ENCODE results near the gene OR6C76. TPM values are rescaled to one million over a fixed set of nuclear protein-coding genes. Genes with fewer than 3 reads are reported as not detected.
"Not testable (repeated sequence)": the region's sequence is repeated elsewhere in the genome, so short reads cannot be mapped to it uniquely, and the experiment has no call there.

Gene OR6C76
- total and polyA plus RNA-seq, 2 experiments from 2014 or later = not detected

DNA sequence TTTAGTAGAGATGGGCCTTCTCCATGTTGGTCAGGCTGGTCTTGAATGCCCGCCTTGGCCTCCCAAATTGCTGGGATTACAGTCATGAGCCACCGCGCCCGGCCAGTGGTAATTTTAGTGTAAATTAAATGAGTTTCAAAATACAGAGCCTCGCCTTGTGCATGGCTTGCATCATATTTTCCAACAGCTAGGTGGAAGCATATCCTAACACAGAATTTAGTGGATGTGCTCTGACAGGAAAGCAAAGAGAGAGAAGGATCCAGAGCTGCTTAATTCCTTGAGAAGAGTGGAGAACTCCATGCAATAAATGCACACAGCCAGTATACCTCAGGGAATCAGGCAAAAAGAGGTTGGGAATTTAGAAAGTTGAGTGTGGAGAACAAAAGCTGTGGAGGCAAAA is 20.3 kb downstream of the OR6C76 start:
- Histone ChIP-seq H3K4me1 (ENCODE audit: insufficient read depth) (no peaks in the 10 kb centered on the region), H3K9me3 (ENCODE audit: low read depth) (no peaks in the 10 kb centered on the region), H2AFZ (no peak overlapping the region), H3K4me3 (no peak overlapping the region), H4K20me1 (ENCODE audit: insufficient read depth, poor library complexity, severe bottlenecking) (no peaks in the 10 kb centered on the region), H3K27me3 (no peaks in the 10 kb centered on the region), H3K4me2 (no peak overlapping the region), H3K9me2 (replicated peaks; ENCODE audit: insufficient read depth) (no peaks in the 10 kb centered on the region), H3K36me3 (replicated peaks; ENCODE audit: insufficient read depth, low read depth) (no peaks in the 10 kb centered on the region), H3K27ac (no peak overlapping the region), H3K79me2 (no peaks in the 10 kb centered on the region)
- 86% methylated on average over 5 of the region's 5 CpGs for WGBS (ENCODE audit: low lambda C conversion rate, missing lambda C conversion rate)
- TF ChIP-seq EZH2phosphoT487 (IDR thresholded peaks at IDR 0.05; ENCODE audit: low read depth, severe bottlenecking, unreplicated experiment) = no peak
- TF ChIP-seq, protein P1, sequence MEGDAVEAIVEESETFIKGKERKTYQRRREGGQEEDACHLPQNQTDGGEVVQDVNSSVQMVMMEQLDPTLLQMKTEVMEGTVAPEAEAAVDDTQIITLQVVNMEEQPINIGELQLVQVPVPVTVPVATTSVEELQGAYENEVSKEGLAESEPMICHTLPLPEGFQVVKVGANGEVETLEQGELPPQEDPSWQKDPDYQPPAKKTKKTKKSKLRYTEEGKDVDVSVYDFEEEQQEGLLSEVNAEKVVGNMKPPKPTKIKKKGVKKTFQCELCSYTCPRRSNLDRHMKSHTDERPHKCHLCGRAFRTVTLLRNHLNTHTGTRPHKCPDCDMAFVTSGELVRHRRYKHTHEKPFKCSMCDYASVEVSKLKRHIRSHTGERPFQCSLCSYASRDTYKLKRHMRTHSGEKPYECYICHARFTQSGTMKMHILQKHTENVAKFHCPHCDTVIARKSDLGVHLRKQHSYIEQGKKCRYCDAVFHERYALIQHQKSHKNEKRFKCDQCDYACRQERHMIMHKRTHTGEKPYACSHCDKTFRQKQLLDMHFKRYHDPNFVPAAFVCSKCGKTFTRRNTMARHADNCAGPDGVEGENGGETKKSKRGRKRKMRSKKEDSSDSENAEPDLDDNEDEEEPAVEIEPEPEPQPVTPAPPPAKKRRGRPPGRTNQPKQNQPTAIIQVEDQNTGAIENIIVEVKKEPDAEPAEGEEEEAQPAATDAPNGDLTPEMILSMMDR (IDR thresholded peaks at IDR 0.05; ENCODE audit: poor library complexity) = peak; percentile 40
- no peak for TF ChIP-seq EZH2 (IDR thresholded peaks at IDR 0.05; ENCODE audit: borderline replicate concordance)
- peak; percentile 12 for DNase-seq (ENCODE audit: low spot score)

DNA sequence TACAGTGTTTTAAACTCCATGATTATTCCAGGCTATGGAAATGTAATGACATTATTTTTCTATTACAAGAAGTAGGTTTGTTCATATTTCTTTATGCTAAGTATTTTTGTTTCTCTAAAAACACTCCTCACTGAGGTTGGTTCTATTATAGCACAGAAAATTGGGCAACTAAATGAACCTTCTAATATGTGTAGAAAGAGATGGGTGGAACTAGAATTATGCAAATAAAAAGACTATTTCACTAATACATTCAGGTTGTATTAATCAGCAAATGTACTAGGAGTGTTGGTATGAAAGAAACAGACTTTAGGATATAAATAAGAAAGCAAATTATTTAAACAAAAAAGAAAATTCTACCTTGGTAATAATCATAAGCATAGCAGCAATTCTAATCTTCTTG is 22.8 kb downstream of the OR6C76 start:
- Histone ChIP-seq H3K4me1 (ENCODE audit: insufficient read depth) (no peaks in the 10 kb centered on the region), H3K79me2 (no peaks in the 10 kb centered on the region), H3K27me3 (no peaks in the 10 kb centered on the region), H4K20me1 (ENCODE audit: insufficient read depth, poor library complexity, severe bottlenecking) (no peaks in the 10 kb centered on the region), H2AFZ (no peak overlapping the region), H3K4me3 (no peak overlapping the region), H3K9me2 (replicated peaks; ENCODE audit: insufficient read depth) (no peaks in the 10 kb centered on the region), H3K4me2 (no peak overlapping the region), H3K36me3 (replicated peaks; ENCODE audit: insufficient read depth, low read depth) (no peaks in the 10 kb centered on the region), H3K9me3 (ENCODE audit: low read depth) (no peaks in the 10 kb centered on the region), H3K27ac (no peak overlapping the region)
- TF ChIP-seq, protein P1 (IDR thresholded peaks at IDR 0.05; ENCODE audit: poor library complexity) = no peak
- TF ChIP-seq EZH2 (IDR thresholded peaks at IDR 0.05; ENCODE audit: borderline replicate concordance) (no peak), EZH2phosphoT487 (IDR thresholded peaks at IDR 0.05; ENCODE audit: low read depth, severe bottlenecking, unreplicated experiment) (no peak)
- DNase-seq (ENCODE audit: low spot score) = no peak

DNA sequence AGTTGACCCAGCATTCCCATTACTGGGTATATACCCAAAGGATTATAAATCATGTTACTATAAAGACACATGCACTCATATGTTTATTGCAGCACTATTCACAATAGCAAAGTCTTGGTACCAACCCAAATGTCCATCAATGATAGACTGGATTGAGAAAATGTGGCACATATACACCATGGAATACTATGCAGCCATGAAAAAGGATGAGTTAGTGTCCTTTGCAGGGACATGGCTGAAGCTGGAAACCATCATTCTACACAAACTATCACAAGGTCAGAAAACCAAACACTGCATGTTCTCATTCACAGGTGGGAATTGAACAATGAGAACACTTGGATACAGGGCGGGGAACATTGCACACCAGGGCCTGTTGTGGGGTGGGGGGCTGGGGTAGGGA is 38.9 kb downstream of the OR6C76 start:
- H3K79me2 ChIP-seq; H3K36me3 ChIP-seq (replicated peaks; ENCODE audit: insufficient read depth, low read depth); H3K27me3 ChIP-seq; H3K27ac ChIP-seq; H3K4me1 ChIP-seq (ENCODE audit: insufficient read depth); DNase-seq (ENCODE audit: low spot score); H3K9me2 ChIP-seq (replicated peaks; ENCODE audit: insufficient read depth); H3K9me3 ChIP-seq (ENCODE audit: low read depth); H2AFZ ChIP-seq; H4K20me1 ChIP-seq (ENCODE audit: insufficient read depth, poor library complexity, severe bottlenecking); H3K4me3 ChIP-seq; H3K4me2 ChIP-seq: not testable (repeated sequence)
- 92% methylated on average over 1 of the region's 1 CpG for WGBS (ENCODE audit: low lambda C conversion rate, missing lambda C conversion rate)

DNA sequence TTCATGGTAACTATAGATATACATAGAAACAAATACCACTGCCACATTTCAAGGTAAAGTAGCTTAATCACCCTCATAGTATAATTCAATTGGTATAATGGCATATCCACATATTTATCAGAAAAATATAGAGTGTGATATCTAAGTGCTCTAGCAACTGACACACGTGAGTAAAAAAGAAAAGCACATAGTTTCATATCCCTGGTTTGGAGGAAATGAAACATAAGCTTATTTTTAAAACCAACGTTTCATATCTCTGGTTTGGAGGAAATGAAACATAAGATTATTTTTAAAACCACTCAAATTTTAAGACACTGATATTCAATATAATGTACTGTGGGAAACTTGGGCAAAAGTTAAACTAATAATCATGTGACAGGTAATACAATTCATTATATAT is 41.8 kb downstream of the OR6C76 start:
- 80% methylated on average over 2 of the region's 2 CpGs for WGBS (ENCODE audit: low lambda C conversion rate, missing lambda C conversion rate)
- Histone ChIP-seq H3K9me2 (replicated peaks; ENCODE audit: insufficient read depth) (no peaks in the 10 kb centered on the region), H3K4me2 (no peak overlapping the region), H3K9me3 (ENCODE audit: low read depth) (no peaks in the 10 kb centered on the region), H3K79me2 (no peaks in the 10 kb centered on the region), H4K20me1 (ENCODE audit: insufficient read depth, poor library complexity, severe bottlenecking) (no peaks in the 10 kb centered on the region), H3K4me1 (ENCODE audit: insufficient read depth) (no peaks in the 10 kb centered on the region), H2AFZ (no peak overlapping the region), H3K36me3 (replicated peaks; ENCODE audit: insufficient read depth, low read depth) (no peaks in the 10 kb centered on the region), H3K27me3 (no peaks in the 10 kb centered on the region), H3K4me3 (no peak overlapping the region), H3K27ac (no peak overlapping the region)
- TF ChIP-seq EZH2 (IDR thresholded peaks at IDR 0.05; ENCODE audit: borderline replicate concordance) (no peak), EZH2phosphoT487 (IDR thresholded peaks at IDR 0.05; ENCODE audit: low read depth, severe bottlenecking, unreplicated experiment) (no peak)
- TF ChIP-seq, protein P1 (IDR thresholded peaks at IDR 0.05; ENCODE audit: poor library complexity) = no peak
- no peak for DNase-seq (ENCODE audit: low spot score)
